HL-60 (cell line): ENCODE data around the gene KRT3.

Experiments
- CTCF ChIP-seq: IDR thresholded peaks from one replicate; pipeline ENCODE4 v1.5.1; 2011; ENCODE audit warnings: low read length, control low read depth, inconsistent platforms; ENCODE audit not compliant: insufficient read depth
- GABPA ChIP-seq: IDR thresholded peaks from 2 replicates; pipeline ENCODE4 v1.6.1; 2012; ENCODE audit warnings: low read depth
- POLR2AphosphoS5 ChIP-seq: IDR thresholded peaks from 2 replicates; pipeline ENCODE4 v1.6.1; 2012; ENCODE audit warnings: low read depth

- TF ChIP-seq CTCF: no peak
- TF ChIP-seq GABPA: no peak
- TF ChIP-seq POLR2AphosphoS5: no peak
Observed at GRCh38 chr12:52837781-52838608, 42.1 kb upstream of the KRT3 start.
